Endothelial cell (in vitro differentiated cells): ENCODE results near the gene CNPY3. TPM values are rescaled to one million over a fixed set of nuclear protein-coding genes. Genes with fewer than 3 reads are reported as not detected.
"Not testable (repeated sequence)": the region's sequence is repeated elsewhere in the genome, so short reads cannot be mapped to it uniquely, and the experiment has no call there.

Experiments used
- DNase-seq: peaks from one replicate; pipeline ENCODE4 v3.0.0; 2021; ENCODE audit warnings: low spot score
- H3K27ac Mint-ChIP-seq: one replicate; pipeline ENCODE4 v1.8.0; 2021; ENCODE audit warnings: mixed read lengths, inconsistent platforms; ENCODE audit not compliant: unreplicated experiment
- H3K27me3 Mint-ChIP-seq: one replicate; pipeline ENCODE4 v1.8.0; 2021; ENCODE audit warnings: mild to moderate bottlenecking, moderate library complexity, mixed read lengths, inconsistent platforms; ENCODE audit not compliant: unreplicated experiment
- H3K36me3 Mint-ChIP-seq: one replicate; pipeline ENCODE4 v1.8.0; 2021; ENCODE audit warnings: mild to moderate bottlenecking, low read depth, mixed read lengths, inconsistent platforms; ENCODE audit not compliant: unreplicated experiment
- H3K4me1 Mint-ChIP-seq: one replicate; pipeline ENCODE4 v1.8.0; 2021; ENCODE audit warnings: mild to moderate bottlenecking, mixed read lengths, inconsistent platforms; ENCODE audit not compliant: unreplicated experiment
- H3K4me3 Mint-ChIP-seq: one replicate; pipeline ENCODE4 v1.8.0; 2021; ENCODE audit warnings: mild to moderate bottlenecking, mixed read lengths, inconsistent platforms; ENCODE audit not compliant: unreplicated experiment
- H3K9me3 Mint-ChIP-seq: one replicate; pipeline ENCODE4 v1.8.0; 2021; ENCODE audit warnings: mixed read lengths, inconsistent platforms; ENCODE audit not compliant: unreplicated experiment
- CTCF ChIP-seq: fragments of 200-600 bp; sonication (generic); IDR thresholded peaks from one replicate; pipeline ENCODE4 v1.5.0; 2021; ENCODE audit warnings: antibody characterized with exemption; ENCODE audit not compliant: unreplicated experiment
- total RNA-seq: library from RNA; stranded (reverse); fragmentation: NEBNext Ultra II Directional; extraction: Animal tissue kit (Norgen Biotek cat#: 25700); gene quantifications from one replicate; pipeline ENCODE4 v1.2.1, GENCODE V29; 2021; ENCODE audit not compliant: unreplicated experiment

Gene CNPY3
- total RNA-seq, 1 donor from 2014 or later: 106 TPM

GRCh38 chr6:42890311-42891198 is 38.7 kb upstream of the CNPY3 start:
- Mint-ChIP-seq H3K4me3 (peak overlapping the region; percentile 93), H3K36me3 (peaks cover 12% of the 10 kb centered on the region), H3K27me3 (no peaks in the 10 kb centered on the region), H3K27ac (peak overlapping the region; percentile 81), H3K4me1 (peaks cover 25% of the 10 kb centered on the region), H3K9me3 (no peaks in the 10 kb centered on the region)
- DNase-seq: peak; percentile 88
- no peak for TF ChIP-seq CTCF

- Mint-ChIP-seq H3K27me3 (no peaks in the 10 kb centered on the region), H3K9me3 (no peaks in the 10 kb centered on the region), H3K4me1 (peaks cover 25% of the 10 kb centered on the region), H3K27ac (peak overlapping the region; percentile 81), H3K36me3 (peaks cover 5% of the 10 kb centered on the region), H3K4me3 (peak overlapping the region; percentile 93)
- no peak for TF ChIP-seq CTCF
- no peak for DNase-seq
These were observed 38.0 kb upstream of the CNPY3 start for GRCh38 chr6:42891199-42891722.

- DNase-seq, H3K4me3 Mint-ChIP-seq, H3K27ac Mint-ChIP-seq, H3K36me3 Mint-ChIP-seq, H3K27me3 Mint-ChIP-seq, H3K9me3 Mint-ChIP-seq: not testable (repeated sequence)
- peaks cover 29% of the 10 kb centered on the region for H3K4me1 Mint-ChIP-seq
These were observed 35.0 kb upstream of the CNPY3 start for GRCh38 chr6:42894041-42894828.

- no peak for DNase-seq
- Mint-ChIP-seq H3K27me3 (no peaks in the 10 kb centered on the region), H3K27ac (no peak overlapping the region), H3K4me3 (no peak overlapping the region), H3K4me1 (peaks cover 27% of the 10 kb centered on the region), H3K36me3 (no peaks in the 10 kb centered on the region), H3K9me3 (no peaks in the 10 kb centered on the region)
- TF ChIP-seq CTCF: no peak
These were observed 33.0 kb upstream of the CNPY3 start for GRCh38 chr6:42896178-42896719.

GRCh38 chr6:42898891-42899361 is 30.4 kb upstream of the CNPY3 start:
- peak; percentile 77 for DNase-seq
- no peaks in the 10 kb centered on the region for H3K27me3 Mint-ChIP-seq
- no peak overlapping the region for H3K27ac Mint-ChIP-seq
- H3K4me1 Mint-ChIP-seq: peaks cover 32% of the 10 kb centered on the region
- H3K9me3 Mint-ChIP-seq: no peaks in the 10 kb centered on the region
- peak; percentile 96 for TF ChIP-seq CTCF
- H3K36me3 Mint-ChIP-seq: no peaks in the 10 kb centered on the region
- no peak overlapping the region for H3K4me3 Mint-ChIP-seq
